Subcutaneous abdominal adipose tissue (tissue), 5 donors: Measurements from ENCODE around the gene M6PR.
"Not testable (repeated sequence)": the region's sequence is repeated elsewhere in the genome, so short reads cannot be mapped to it uniquely, and the experiment has no call there.

Source experiments
- H3K27ac ChIP-seq: one replicate; pipeline ENCODE4 v1.7.0; 2013; ENCODE audit warnings: low read depth, mild to moderate bottlenecking, inconsistent platforms, low read length, moderate library complexity
- H3K27me3 ChIP-seq, 5 donors: one replicate each; pipeline ENCODE4 v1.7.0; 2013; ENCODE audit warnings: low read length in 5 of 5, inconsistent platforms in 1 of 5; ENCODE audit not compliant: control insufficient read depth in 5 of 5, insufficient read depth in 4 of 5
- H3K36me3 ChIP-seq, 5 donors: one replicate each; pipeline ENCODE4 v1.7.0; 2013; ENCODE audit warnings: low read length in 5 of 5; ENCODE audit not compliant: control insufficient read depth in 5 of 5, insufficient read depth in 5 of 5
- H3K4me1 ChIP-seq, 5 donors: one replicate each; pipeline ENCODE4 v1.7.0; 2013; ENCODE audit warnings: low read length in 5 of 5, mild to moderate bottlenecking in 3 of 5, moderate library complexity in 1 of 5; ENCODE audit not compliant: control insufficient read depth in 5 of 5, insufficient read depth in 5 of 5
- H3K4me3 ChIP-seq, 5 donors: one replicate each; pipeline ENCODE4 v1.7.0; 2013; ENCODE audit warnings: low read length in 5 of 5, low read depth in 1 of 5
- H3K9ac ChIP-seq, 5 donors: one replicate each; pipeline ENCODE4 v1.7.0; 2013; ENCODE audit warnings: low read length in 5 of 5, mild to moderate bottlenecking in 4 of 5, moderate library complexity in 3 of 5
- H3K9me3 ChIP-seq, 5 donors: one replicate each; pipeline ENCODE4 v1.7.0; 2013; ENCODE audit warnings: low read length in 5 of 5; ENCODE audit not compliant: control insufficient read depth in 5 of 5
- donor health status: healthy.
- donor health status: healthy.
- donor health status: healthy.
- donor health status: healthy.
- donor health status: healthy.

M6PR gene

DNA sequence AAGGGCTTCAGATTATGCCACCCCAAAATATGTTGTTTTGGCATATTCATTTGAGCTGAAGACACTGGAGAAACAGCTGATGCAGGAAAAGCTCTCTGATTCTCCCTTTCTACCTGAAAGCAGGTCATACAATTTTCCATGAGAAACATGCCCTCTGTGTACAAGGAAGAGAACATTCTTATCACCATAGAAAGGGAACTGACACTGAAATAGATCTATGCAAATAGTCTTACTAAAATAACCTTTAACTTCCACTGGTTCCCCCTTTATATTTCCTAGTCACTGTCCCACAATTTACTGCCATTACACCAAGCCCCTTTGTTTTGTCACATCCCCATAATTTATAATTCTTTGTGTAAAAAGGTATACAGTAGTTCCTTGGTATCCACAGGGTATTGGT is 44.8 kb downstream of the M6PR start:
- Histone ChIP-seq H3K4me3 (no peak overlapping the region), H3K4me1 (no peaks in the 10 kb centered on the region), H3K9ac (no peak overlapping the region), H3K36me3 (no peaks in the 10 kb centered on the region), H3K27me3 (no peaks in the 10 kb centered on the region), H3K9me3 (no peaks in the 10 kb centered on the region), H3K27ac (no peak overlapping the region)

DNA sequence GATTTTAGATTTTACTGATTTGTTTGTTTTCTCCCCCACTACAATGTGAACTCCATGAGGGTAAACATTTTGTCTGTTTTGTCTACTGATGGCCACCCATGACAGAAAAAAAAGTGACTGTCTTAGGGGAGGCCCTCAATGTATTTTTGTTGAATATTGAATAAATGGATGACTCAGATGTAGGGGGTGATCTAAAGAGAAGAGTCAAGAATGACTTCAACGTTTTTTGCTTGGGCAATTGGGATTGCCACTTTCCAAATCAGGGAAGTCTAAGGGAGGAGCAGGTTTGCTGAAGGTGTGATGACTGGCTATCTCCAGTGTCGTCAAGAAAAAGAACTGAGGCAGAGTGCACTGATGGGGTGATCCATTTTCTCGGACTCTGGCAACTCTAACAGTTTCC is 45.8 kb downstream of the M6PR start:
- H3K9ac ChIP-seq: no peak overlapping the region
- H3K9me3 ChIP-seq: no peaks in the 10 kb centered on the region
- no peaks in the 10 kb centered on the region for H3K27me3 ChIP-seq
- H3K4me3 ChIP-seq: no peak overlapping the region
- H3K27ac ChIP-seq: no peak overlapping the region
- H3K36me3 ChIP-seq: no peaks in the 10 kb centered on the region
- no peaks in the 10 kb centered on the region for H3K4me1 ChIP-seq

DNA sequence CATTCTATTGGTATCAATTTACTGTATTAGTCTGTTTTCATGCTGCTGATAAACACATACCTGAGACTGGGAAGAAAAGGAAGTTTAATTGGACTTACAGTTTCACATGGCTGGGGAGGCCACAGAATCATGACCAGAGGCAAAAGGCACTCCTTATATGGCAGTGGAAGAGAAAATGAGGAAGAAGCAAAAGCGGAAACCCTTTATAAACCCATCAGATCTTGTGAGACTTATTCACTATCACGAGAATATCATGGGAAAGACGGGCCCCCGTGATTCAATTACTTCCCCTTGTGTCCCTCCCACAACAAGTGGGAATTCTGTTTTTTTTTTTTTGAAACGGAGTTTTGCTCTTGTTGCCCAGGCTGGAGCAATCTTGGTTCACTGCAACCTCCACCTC is 46.7 kb downstream of the M6PR start:
- H3K4me1 ChIP-seq, H3K27me3 ChIP-seq, H3K9me3 ChIP-seq, H3K36me3 ChIP-seq, H3K4me3 ChIP-seq, H3K27ac ChIP-seq, H3K9ac ChIP-seq: not testable (repeated sequence)

DNA sequence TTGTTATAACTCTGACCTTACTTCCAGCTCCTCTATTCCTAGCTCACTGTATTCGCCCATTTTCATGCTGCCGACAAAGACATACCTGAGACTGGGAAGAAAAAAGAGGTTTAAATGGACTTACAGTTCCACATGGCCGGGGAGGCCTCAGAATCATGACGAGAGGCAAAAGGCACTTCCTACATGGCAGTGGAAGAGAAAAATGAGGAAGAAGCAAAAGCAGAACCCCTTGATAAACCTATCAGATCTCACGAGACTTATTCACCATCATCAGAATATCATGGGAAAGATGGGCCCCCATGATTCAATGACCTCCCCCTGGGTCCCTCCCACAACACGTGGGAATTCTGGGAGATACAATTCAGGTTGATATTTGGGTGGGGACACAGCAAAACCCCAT is 49.6 kb downstream of the M6PR start:
- no peak overlapping the region for H3K9ac ChIP-seq
- H3K27ac ChIP-seq: no peak overlapping the region
- no peaks in the 10 kb centered on the region for H3K36me3 ChIP-seq
- H3K4me3 ChIP-seq: no peak overlapping the region
- no peaks in the 10 kb centered on the region for H3K27me3 ChIP-seq
- no peaks in the 10 kb centered on the region for H3K9me3 ChIP-seq
- no peaks in the 10 kb centered on the region for H3K4me1 ChIP-seq

DNA sequence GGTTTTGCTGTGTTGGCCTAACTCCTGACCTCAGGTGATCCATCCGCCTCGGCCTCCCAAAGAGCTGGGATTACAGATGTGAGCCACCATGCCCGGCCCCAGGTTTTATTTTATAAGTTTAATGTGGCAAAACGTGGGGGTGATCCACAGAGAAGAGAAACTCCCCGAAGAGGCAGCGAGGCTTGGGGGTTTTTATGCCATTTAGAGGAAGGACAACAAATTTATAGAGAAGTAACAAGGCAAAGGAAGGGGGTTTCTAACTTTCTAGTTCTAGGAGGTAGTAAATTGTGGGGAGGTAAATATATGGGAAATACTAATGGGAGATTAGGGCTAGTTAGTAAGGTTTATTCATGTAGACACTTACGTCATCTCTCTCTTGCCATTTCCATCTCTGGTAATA is 52.4 kb downstream of the M6PR start:
- no peak overlapping the region for H3K4me3 ChIP-seq
- no peaks in the 10 kb centered on the region for H3K36me3 ChIP-seq
- H3K4me1 ChIP-seq: no peaks in the 10 kb centered on the region
- H3K9me3 ChIP-seq: no peaks in the 10 kb centered on the region
- no peaks in the 10 kb centered on the region for H3K27me3 ChIP-seq
- H3K27ac ChIP-seq: no peak overlapping the region
- no peak overlapping the region for H3K9ac ChIP-seq

DNA sequence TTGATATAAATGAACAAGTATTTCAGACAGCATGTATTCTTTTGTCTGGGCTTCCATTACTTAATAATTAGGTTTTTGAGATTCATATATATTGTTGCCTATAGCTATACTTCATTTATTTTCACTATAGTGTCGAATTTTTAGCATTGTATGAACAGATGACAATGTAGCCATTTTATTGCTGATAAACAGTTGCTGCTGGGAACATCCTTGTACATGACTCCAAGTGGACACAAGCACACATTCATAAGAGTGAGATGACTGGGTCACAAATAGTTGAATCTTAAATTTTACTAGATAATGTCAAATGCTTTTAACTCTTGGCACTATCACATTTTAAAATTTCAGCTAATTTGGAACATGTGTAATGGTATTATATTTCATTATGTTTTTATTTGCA is 54.5 kb downstream of the M6PR start:
- Histone ChIP-seq H3K9me3 (no peaks in the 10 kb centered on the region), H3K9ac (no peak overlapping the region), H3K4me3 (no peak overlapping the region), H3K36me3 (no peaks in the 10 kb centered on the region), H3K4me1 (peaks cover 0 to 4% (median 3%) of the 10 kb centered on the region in 5 donors), H3K27ac (no peak overlapping the region), H3K27me3 (no peaks in the 10 kb centered on the region)

DNA sequence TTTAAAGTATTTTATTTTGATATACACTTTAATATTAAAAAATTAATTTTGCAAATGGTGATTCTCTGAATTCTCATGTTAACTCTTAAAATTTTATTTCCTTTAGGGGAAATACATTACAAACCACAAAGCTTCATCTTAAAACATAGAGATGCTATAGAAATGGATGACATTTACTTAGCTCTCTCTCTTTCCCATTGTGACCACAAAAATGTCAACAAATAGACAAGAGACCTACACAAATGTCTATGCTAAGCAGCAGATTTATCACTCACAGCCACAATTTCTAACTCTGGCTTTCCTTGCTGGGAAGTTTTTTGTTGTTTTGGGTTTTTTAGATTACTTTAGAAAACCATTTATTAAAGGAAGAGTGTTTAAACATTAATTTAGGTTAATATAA is 55.1 kb downstream of the M6PR start:
- H3K27ac ChIP-seq: no peak overlapping the region
- no peaks in the 10 kb centered on the region for H3K36me3 ChIP-seq
- no peak overlapping the region for H3K4me3 ChIP-seq
- H3K27me3 ChIP-seq: no peaks in the 10 kb centered on the region
- H3K9ac ChIP-seq: no peak overlapping the region
- H3K4me1 ChIP-seq: peaks cover 0 to 4% (median 3%) of the 10 kb centered on the region in 5 donors
- H3K9me3 ChIP-seq: no peaks in the 10 kb centered on the region

DNA sequence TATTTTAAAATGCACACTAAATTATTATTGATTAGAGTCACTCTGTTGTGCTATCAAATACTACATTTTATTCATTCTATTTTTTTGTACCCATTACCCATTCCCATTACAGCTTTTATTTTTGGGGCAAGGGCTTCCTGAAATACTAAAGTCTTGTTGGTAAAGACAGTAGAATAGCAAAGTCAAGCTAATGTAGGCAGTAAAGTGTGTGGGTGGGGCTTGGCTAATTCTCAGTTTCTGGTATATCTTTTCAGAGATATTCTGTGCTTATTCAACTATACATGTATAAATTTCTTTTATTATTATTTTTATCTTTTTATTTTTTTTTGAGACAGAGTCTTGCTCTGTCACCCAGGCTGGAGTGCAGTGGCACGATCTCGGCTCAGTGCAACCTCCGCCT is 57.5 kb downstream of the M6PR start:
- Histone ChIP-seq H3K9me3 (no peaks in the 10 kb centered on the region), H3K36me3 (no peaks in the 10 kb centered on the region), H3K27ac (no peak overlapping the region), H3K4me1 (peaks cover 0 to 4% (median 3%) of the 10 kb centered on the region in 5 donors), H3K4me3 (no peak overlapping the region), H3K9ac (no peak overlapping the region), H3K27me3 (no peaks in the 10 kb centered on the region)
